Astrocyte (in vitro differentiated cells and primary cell): Measurements from ENCODE around the gene ASF1A. TPM values are rescaled to one million over a fixed set of nuclear protein-coding genes. Genes with fewer than 3 reads are reported as not detected.

Experiments used
- DNase-seq: peaks from one replicate; pipeline ENCODE4 v3.0.0-alpha.2; 2010; ENCODE audit warnings: low read depth
- FAIRE-seq: peaks from 2 replicates; lab custom pipeline; 2011; peaks lifted over from hg19 to GRCh38; lab: Jason Lieb, UNC
- H2AFZ ChIP-seq: 2 replicates; pipeline ENCODE4 v1.6.0; 2012; ENCODE audit warnings: low read depth, low read length, inconsistent platforms
- H3K27ac ChIP-seq: 2 replicates; pipeline ENCODE4 v1.5.1; 2011; ENCODE audit warnings: low read depth, low read length, inconsistent platforms
- H3K27me3 ChIP-seq: 2 replicates; pipeline ENCODE4 v1.6.0; 2011; ENCODE audit warnings: low read length, inconsistent platforms; ENCODE audit not compliant: insufficient read depth
- H3K36me3 ChIP-seq: 2 replicates; pipeline ENCODE4 v1.5.1; 2011; ENCODE audit warnings: low read length, inconsistent platforms; ENCODE audit not compliant: insufficient read depth
- H3K4me1 ChIP-seq: 2 replicates; pipeline ENCODE4 v1.5.1; 2011; ENCODE audit warnings: low read length, inconsistent platforms; ENCODE audit not compliant: insufficient read depth
- H3K4me2 ChIP-seq: 2 replicates; pipeline ENCODE4 v1.6.0; 2012; ENCODE audit warnings: low read length, inconsistent platforms
- H3K4me3 ChIP-seq: 2 replicates; pipeline ENCODE4 v1.5.1; 2011; ENCODE audit warnings: low read depth, mild to moderate bottlenecking, low read length, inconsistent platforms; ENCODE audit not compliant: insufficient read depth
- H3K79me2 ChIP-seq: 2 replicates; pipeline ENCODE4 v1.6.0; 2012; ENCODE audit warnings: mild to moderate bottlenecking, low read length, inconsistent platforms; ENCODE audit not compliant: insufficient read depth
- H3K9ac ChIP-seq: 2 replicates; pipeline ENCODE4 v1.6.0; 2012; ENCODE audit warnings: mild to moderate bottlenecking, low read length, inconsistent platforms
- H3K9me3 ChIP-seq: 2 replicates; pipeline ENCODE4 v1.5.1; 2012; ENCODE audit warnings: low read depth, mild to moderate bottlenecking, low read length, inconsistent platforms; ENCODE audit not compliant: insufficient read depth
- H4K20me1 ChIP-seq: 2 replicates; pipeline ENCODE4 v1.6.0; 2012; ENCODE audit warnings: low read length, inconsistent platforms; ENCODE audit not compliant: insufficient read depth
- H3K27ac Mint-ChIP-seq: one replicate; pipeline ENCODE4 v1.8.0; 2021; ENCODE audit warnings: mild to moderate bottlenecking, mixed read lengths; ENCODE audit not compliant: unreplicated experiment
- H3K27me3 Mint-ChIP-seq: one replicate; pipeline ENCODE4 v1.8.0; 2021; ENCODE audit warnings: low read depth, mixed read lengths; ENCODE audit not compliant: unreplicated experiment
- H3K36me3 Mint-ChIP-seq: one replicate; pipeline ENCODE4 v1.8.0; 2021; ENCODE audit warnings: low read depth, mixed read lengths; ENCODE audit not compliant: unreplicated experiment
- H3K4me1 Mint-ChIP-seq: one replicate; pipeline ENCODE4 v1.8.0; 2021; ENCODE audit warnings: low read depth, mixed read lengths; ENCODE audit not compliant: unreplicated experiment
- H3K4me3 Mint-ChIP-seq: one replicate; pipeline ENCODE4 v1.8.0; 2021; ENCODE audit warnings: mild to moderate bottlenecking, moderate library complexity, mixed read lengths; ENCODE audit not compliant: unreplicated experiment
- H3K9me3 Mint-ChIP-seq: one replicate; pipeline ENCODE4 v1.8.0; 2021; ENCODE audit warnings: mild to moderate bottlenecking, mixed read lengths; ENCODE audit not compliant: unreplicated experiment
- EZH2 ChIP-seq: IDR thresholded peaks from 2 replicates; pipeline ENCODE4 v1.6.1; 2012; ENCODE audit warnings: mild to moderate bottlenecking, low read length, inconsistent platforms; ENCODE audit not compliant: insufficient read depth
- total RNA-seq: library from RNA; stranded (reverse); gene quantifications from 2 replicates; pipeline ENCODE4 v1.2.1, GENCODE V29; 2021
- TF ChIP-seq, protein P1 (sequence below): IDR thresholded peaks from 2 replicates; pipeline ENCODE4 v1.5.1; 2011; ENCODE audit warnings: low read depth, mild to moderate bottlenecking, inconsistent platforms, low read length, moderate library complexity; ENCODE audit not compliant: insufficient read depth

ASF1A gene
- total RNA-seq, 1 donor from 2014 or later: 35.7 TPM

DNA sequence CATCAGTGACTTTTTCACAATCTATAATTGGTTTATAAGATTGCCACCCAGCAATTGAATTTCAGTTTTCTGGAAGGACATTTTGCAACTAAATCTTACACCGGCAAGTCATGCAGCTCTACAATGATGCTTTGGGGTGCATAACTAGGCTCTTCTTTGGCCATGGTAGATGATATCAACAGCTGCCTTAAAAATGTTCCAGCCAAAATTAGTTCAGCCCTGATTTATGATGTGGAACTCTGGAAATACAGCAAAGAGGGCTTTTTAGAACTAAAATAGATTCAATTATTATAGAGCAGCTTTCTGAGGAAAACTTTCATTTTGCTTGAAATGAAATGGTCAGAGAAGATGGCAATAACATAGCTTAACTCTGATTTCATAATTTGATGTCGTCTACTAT lies 59.4 kb downstream of the ASF1A start:
- H4K20me1 ChIP-seq: no peaks in the 10 kb centered on the region
- no peaks in the 10 kb centered on the region for H3K36me3 ChIP-seq
- H3K9me3 Mint-ChIP-seq: no peaks in the 10 kb centered on the region
- H3K27ac ChIP-seq: no peak overlapping the region
- H3K4me2 ChIP-seq: no peak overlapping the region
- FAIRE-seq (no peak), DNase-seq (no peak)
- no peaks in the 10 kb centered on the region for H3K9me3 ChIP-seq
- TF ChIP-seq, protein P1, sequence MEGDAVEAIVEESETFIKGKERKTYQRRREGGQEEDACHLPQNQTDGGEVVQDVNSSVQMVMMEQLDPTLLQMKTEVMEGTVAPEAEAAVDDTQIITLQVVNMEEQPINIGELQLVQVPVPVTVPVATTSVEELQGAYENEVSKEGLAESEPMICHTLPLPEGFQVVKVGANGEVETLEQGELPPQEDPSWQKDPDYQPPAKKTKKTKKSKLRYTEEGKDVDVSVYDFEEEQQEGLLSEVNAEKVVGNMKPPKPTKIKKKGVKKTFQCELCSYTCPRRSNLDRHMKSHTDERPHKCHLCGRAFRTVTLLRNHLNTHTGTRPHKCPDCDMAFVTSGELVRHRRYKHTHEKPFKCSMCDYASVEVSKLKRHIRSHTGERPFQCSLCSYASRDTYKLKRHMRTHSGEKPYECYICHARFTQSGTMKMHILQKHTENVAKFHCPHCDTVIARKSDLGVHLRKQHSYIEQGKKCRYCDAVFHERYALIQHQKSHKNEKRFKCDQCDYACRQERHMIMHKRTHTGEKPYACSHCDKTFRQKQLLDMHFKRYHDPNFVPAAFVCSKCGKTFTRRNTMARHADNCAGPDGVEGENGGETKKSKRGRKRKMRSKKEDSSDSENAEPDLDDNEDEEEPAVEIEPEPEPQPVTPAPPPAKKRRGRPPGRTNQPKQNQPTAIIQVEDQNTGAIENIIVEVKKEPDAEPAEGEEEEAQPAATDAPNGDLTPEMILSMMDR: no peak
- TF ChIP-seq EZH2: no peak
- H3K4me1 Mint-ChIP-seq: no peaks in the 10 kb centered on the region
- H3K4me1 ChIP-seq: no peaks in the 10 kb centered on the region
- H3K9ac ChIP-seq: no peak overlapping the region
- H3K36me3 Mint-ChIP-seq: no peaks in the 10 kb centered on the region
- H3K27ac Mint-ChIP-seq: no peak overlapping the region
- H3K79me2 ChIP-seq: no peaks in the 10 kb centered on the region
- H3K27me3 ChIP-seq: no peaks in the 10 kb centered on the region
- no peak overlapping the region for H2AFZ ChIP-seq
- H3K4me3 Mint-ChIP-seq: no peak overlapping the region
- H3K4me3 ChIP-seq: no peak overlapping the region
- H3K27me3 Mint-ChIP-seq: no peaks in the 10 kb centered on the region

Other genes with a start within 250 kb of the ASF1A start
- gene CEP85L, start 242.6 kb upstream of the ASF1A start, total RNA-seq: 16.3 and 19.3 TPM in 2 replicates
- 9.2 and 10.1 TPM in 2 replicates for gene MCM9, start 41.0 kb downstream of the ASF1A start, total RNA-seq
- gene FAM184A, start 184.5 kb downstream of the ASF1A start, total RNA-seq: 1.3 and 2.0 TPM in 2 replicates